Measurements from ENCODE around the gene EIF4A2.
A peak's percentile ranks its signal among the peaks of the same experiment; 100 is the strongest.
"Not testable (repeated sequence)": the region's sequence is repeated elsewhere in the genome, so short reads cannot be mapped to it uniquely, and the experiment has no call there.

EIF4A2 gene

GRCh38 chr3:186821429-186822387, 38.3 kb downstream of the EIF4A2 start:
- H2BK120ac ChIP-seq (ENCODE audit: low read depth, low read length), result no peak overlapping the region
- no peak overlapping the region for H2BK12ac ChIP-seq (ENCODE audit: low read length in 2 of 2)
- peak overlapping the region; percentile 84 for H4K8ac ChIP-seq (ENCODE audit: low read length)
- peak overlapping the region; percentile 57 for H3K4me2 ChIP-seq (ENCODE audit: low read length, poor library complexity, severe bottlenecking)
- peak; percentile 60 for DNase-seq
- no peak overlapping the region for H4K91ac ChIP-seq (ENCODE audit: low read length)
- H3K18ac ChIP-seq (ENCODE audit: low read depth in 1 of 2, low read length in 2 of 2), result no peak overlapping the region
- H2BK5ac ChIP-seq (ENCODE audit: low read depth, low read length, poor library complexity, severe bottlenecking), result no peak overlapping the region
- 53% methylated on average over 6 of the region's 11 CpGs for WGBS
- peaks cover 30% of the 10 kb centered on the region for H3K4me1 ChIP-seq (ENCODE audit: control insufficient read depth, insufficient read depth, low read depth, low read length)
- peak overlapping the region; percentile 55 for H3K27ac ChIP-seq (ENCODE audit: low read length, poor library complexity, severe bottlenecking)
- H2BK15ac ChIP-seq (ENCODE audit: low read depth, poor library complexity, severe bottlenecking), result no peak overlapping the region
- H3K36me3 ChIP-seq (ENCODE audit: control insufficient read depth in 1 of 2, insufficient read depth in 2 of 2, low read depth in 1 of 2, low read length in 2 of 2), result no peaks in the 10 kb centered on the region
- no peak overlapping the region for H3K4ac ChIP-seq (ENCODE audit: low read depth in 1 of 2, low read length in 2 of 2)
- H2AK5ac ChIP-seq (ENCODE audit: low read length, severe bottlenecking), result no peak overlapping the region
- peak overlapping the region in 1 of 2 experiments; percentile 40 for H3K4me3 ChIP-seq (ENCODE audit: insufficient read depth in 1 of 2, low read depth in 1 of 2, low read length in 2 of 2)
- no peak overlapping the region for H3K23ac ChIP-seq (ENCODE audit: low read length in 2 of 2)
- H3K9ac ChIP-seq (ENCODE audit: low read length), result peak overlapping the region; percentile 84
- no peak overlapping the region for H2AFZ ChIP-seq (ENCODE audit: low read depth, low read length)
- no peaks in the 10 kb centered on the region for H3K27me3 ChIP-seq (ENCODE audit: control insufficient read depth in 1 of 2, insufficient read depth in 1 of 2, low read length in 2 of 2)
- no peak overlapping the region for H3K14ac ChIP-seq (ENCODE audit: low read length in 2 of 2)
- H3K9me3 ChIP-seq (ENCODE audit: control insufficient read depth, low read length), result no peaks in the 10 kb centered on the region
- no peaks in the 10 kb centered on the region for H3K79me1 ChIP-seq (replicated peaks; ENCODE audit: low read length, poor library complexity, severe bottlenecking)

DNA sequence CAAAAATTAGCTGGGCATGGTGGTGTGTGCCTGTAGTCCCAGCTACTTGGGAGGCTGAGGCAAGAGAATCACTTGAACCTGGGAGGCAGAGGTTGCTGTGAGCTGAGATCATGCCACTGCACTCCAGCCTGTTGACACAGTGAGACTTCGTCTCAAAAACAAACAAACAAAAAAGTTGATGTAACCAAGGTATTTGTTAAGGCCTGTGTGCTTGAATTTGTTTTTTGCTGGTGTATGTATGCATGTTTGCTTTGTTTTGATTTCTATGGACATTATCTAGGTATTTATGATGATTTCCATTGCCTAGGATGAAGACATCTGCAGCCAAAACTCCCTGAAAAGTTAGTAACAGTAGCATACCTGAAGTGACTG, 39.0 kb downstream of the EIF4A2 start:
- H2AFZ ChIP-seq (ENCODE audit: low read depth, low read length); H3K23ac ChIP-seq (ENCODE audit: low read length in 2 of 2); H2AK5ac ChIP-seq (ENCODE audit: low read length, severe bottlenecking); H3K14ac ChIP-seq (ENCODE audit: low read length in 2 of 2); H3K18ac ChIP-seq (ENCODE audit: low read depth in 1 of 2, low read length in 2 of 2); H3K9ac ChIP-seq (ENCODE audit: low read length); H2BK5ac ChIP-seq (ENCODE audit: low read depth, low read length, poor library complexity, severe bottlenecking); H3K79me1 ChIP-seq (replicated peaks; ENCODE audit: low read length, poor library complexity, severe bottlenecking); H3K4me3 ChIP-seq (ENCODE audit: insufficient read depth in 1 of 2, low read depth in 1 of 2, low read length in 2 of 2); H3K36me3 ChIP-seq (ENCODE audit: control insufficient read depth in 1 of 2, insufficient read depth in 2 of 2, low read depth in 1 of 2, low read length in 2 of 2); DNase-seq; H2BK15ac ChIP-seq (ENCODE audit: low read depth, poor library complexity, severe bottlenecking); H3K27me3 ChIP-seq (ENCODE audit: control insufficient read depth in 1 of 2, insufficient read depth in 1 of 2, low read length in 2 of 2); H4K8ac ChIP-seq (ENCODE audit: low read length); H4K91ac ChIP-seq (ENCODE audit: low read length); H2BK120ac ChIP-seq (ENCODE audit: low read depth, low read length); H3K4me2 ChIP-seq (ENCODE audit: low read length, poor library complexity, severe bottlenecking); H3K4ac ChIP-seq (ENCODE audit: low read depth in 1 of 2, low read length in 2 of 2); H3K9me3 ChIP-seq (ENCODE audit: control insufficient read depth, low read length); H2BK12ac ChIP-seq (ENCODE audit: low read length in 2 of 2): not testable (repeated sequence)
- WGBS, result 60% methylated on average over 1 of the region's 1 CpG
- H3K4me1 ChIP-seq (ENCODE audit: control insufficient read depth, insufficient read depth, low read depth, low read length), result peaks cover 30% of the 10 kb centered on the region
- peak overlapping the region; percentile 23 for H3K27ac ChIP-seq (ENCODE audit: low read length, poor library complexity, severe bottlenecking)

- H2BK12ac ChIP-seq (ENCODE audit: low read length in 2 of 2), result no peak overlapping the region
- H3K27ac ChIP-seq (ENCODE audit: low read length, poor library complexity, severe bottlenecking), result no peak overlapping the region
- H3K9me3 ChIP-seq (ENCODE audit: control insufficient read depth, low read length), result no peaks in the 10 kb centered on the region
- H3K23ac ChIP-seq (ENCODE audit: low read length in 2 of 2), result no peak overlapping the region
- no peak overlapping the region for H2BK120ac ChIP-seq (ENCODE audit: low read depth, low read length)
- no peak overlapping the region for H3K4me3 ChIP-seq (ENCODE audit: insufficient read depth in 1 of 2, low read depth in 1 of 2, low read length in 2 of 2)
- no peak overlapping the region for H2BK15ac ChIP-seq (ENCODE audit: low read depth, poor library complexity, severe bottlenecking)
- peaks cover 34% of the 10 kb centered on the region for H3K4me1 ChIP-seq (ENCODE audit: control insufficient read depth, insufficient read depth, low read depth, low read length)
- H4K8ac ChIP-seq (ENCODE audit: low read length), result no peak overlapping the region
- H2BK5ac ChIP-seq (ENCODE audit: low read depth, low read length, poor library complexity, severe bottlenecking), result no peak overlapping the region
- no peak overlapping the region for H3K18ac ChIP-seq (ENCODE audit: low read depth in 1 of 2, low read length in 2 of 2)
- WGBS, result 100% methylated on average over 1 of the region's 2 CpGs
- H3K14ac ChIP-seq (ENCODE audit: low read length in 2 of 2), result no peak overlapping the region
- H3K79me1 ChIP-seq (replicated peaks; ENCODE audit: low read length, poor library complexity, severe bottlenecking), result no peaks in the 10 kb centered on the region
- H3K9ac ChIP-seq (ENCODE audit: low read length), result no peak overlapping the region
- H2AK5ac ChIP-seq (ENCODE audit: low read length, severe bottlenecking), result no peak overlapping the region
- H3K4me2 ChIP-seq (ENCODE audit: low read length, poor library complexity, severe bottlenecking), result no peak overlapping the region
- no peak overlapping the region for H4K91ac ChIP-seq (ENCODE audit: low read length)
- no peak overlapping the region for H3K4ac ChIP-seq (ENCODE audit: low read depth in 1 of 2, low read length in 2 of 2)
- no peak overlapping the region for H2AFZ ChIP-seq (ENCODE audit: low read depth, low read length)
- DNase-seq, result no peak
- no peaks in the 10 kb centered on the region for H3K36me3 ChIP-seq (ENCODE audit: control insufficient read depth in 1 of 2, insufficient read depth in 2 of 2, low read depth in 1 of 2, low read length in 2 of 2)
- peaks cover 2 to 6% of the 10 kb centered on the region in 2 experiments for H3K27me3 ChIP-seq (ENCODE audit: control insufficient read depth in 1 of 2, insufficient read depth in 1 of 2, low read length in 2 of 2)
Measured at GRCh38 chr3:186823386-186823785, 40.0 kb downstream of the EIF4A2 start.

GRCh38 chr3:186824430-186825139, 41.2 kb downstream of the EIF4A2 start:
- H2BK12ac ChIP-seq (ENCODE audit: low read length in 2 of 2), result no peak overlapping the region
- H2BK15ac ChIP-seq (ENCODE audit: low read depth, poor library complexity, severe bottlenecking), result no peak overlapping the region
- H3K4me3 ChIP-seq (ENCODE audit: insufficient read depth in 1 of 2, low read depth in 1 of 2, low read length in 2 of 2), result peak overlapping the region in 1 of 2 experiments; percentile 82
- no peak overlapping the region for H2AFZ ChIP-seq (ENCODE audit: low read depth, low read length)
- peak overlapping the region; percentile 38 for H4K8ac ChIP-seq (ENCODE audit: low read length)
- no peak overlapping the region for H3K18ac ChIP-seq (ENCODE audit: low read depth in 1 of 2, low read length in 2 of 2)
- H3K14ac ChIP-seq (ENCODE audit: low read length in 2 of 2), result no peak overlapping the region
- H3K4me2 ChIP-seq (ENCODE audit: low read length, poor library complexity, severe bottlenecking), result no peak overlapping the region
- H2BK120ac ChIP-seq (ENCODE audit: low read depth, low read length), result no peak overlapping the region
- no peak overlapping the region for H4K91ac ChIP-seq (ENCODE audit: low read length)
- H3K4ac ChIP-seq (ENCODE audit: low read depth in 1 of 2, low read length in 2 of 2), result no peak overlapping the region
- no peak overlapping the region for H3K23ac ChIP-seq (ENCODE audit: low read length in 2 of 2)
- no peaks in the 10 kb centered on the region for H3K79me1 ChIP-seq (replicated peaks; ENCODE audit: low read length, poor library complexity, severe bottlenecking)
- no peak overlapping the region for H2BK5ac ChIP-seq (ENCODE audit: low read depth, low read length, poor library complexity, severe bottlenecking)
- peaks cover 14 to 17% of the 10 kb centered on the region in 2 experiments for H3K27me3 ChIP-seq (ENCODE audit: control insufficient read depth in 1 of 2, insufficient read depth in 1 of 2, low read length in 2 of 2)
- WGBS, result 25% methylated on average over 18 of the region's 18 CpGs
- H2AK5ac ChIP-seq (ENCODE audit: low read length, severe bottlenecking), result peak overlapping the region; percentile 20
- peak overlapping the region; percentile 27 for H3K27ac ChIP-seq (ENCODE audit: low read length, poor library complexity, severe bottlenecking)
- H3K36me3 ChIP-seq (ENCODE audit: control insufficient read depth in 1 of 2, insufficient read depth in 2 of 2, low read depth in 1 of 2, low read length in 2 of 2), result no peaks in the 10 kb centered on the region
- peaks cover 34% of the 10 kb centered on the region for H3K4me1 ChIP-seq (ENCODE audit: control insufficient read depth, insufficient read depth, low read depth, low read length)
- H3K9me3 ChIP-seq (ENCODE audit: control insufficient read depth, low read length), result no peaks in the 10 kb centered on the region
- DNase-seq, result no peak
- peak overlapping the region; percentile 85 for H3K9ac ChIP-seq (ENCODE audit: low read length)

Data from mesenchymal stem cell (in vitro differentiated cells and primary cell).